RPMI7951 (cell line): ENCODE measurements around the gene MBLAC2. TPM values are rescaled to one million over a fixed set of nuclear protein-coding genes. Genes with fewer than 3 reads are reported as not detected.
A peak's percentile ranks its signal among the peaks of the same experiment; 100 is the strongest.

Experiments
- DNase-seq: peaks from one replicate; pipeline ENCODE4 v3.0.0-alpha.2; 2012; ENCODE audit warnings: low read depth
- total RNA-seq: library from RNA; depleted of rRNA; stranded (reverse); fragments of >200 nt; shearing (Covaris generic); gene quantifications from 2 replicates; pipeline ENCODE4 v1.2.3, GENCODE V29; 2014; rRNA removed

The MBLAC2 gene
- total RNA-seq, 1 experiment from 2014 or later, result 3.7 TPM

DNA sequence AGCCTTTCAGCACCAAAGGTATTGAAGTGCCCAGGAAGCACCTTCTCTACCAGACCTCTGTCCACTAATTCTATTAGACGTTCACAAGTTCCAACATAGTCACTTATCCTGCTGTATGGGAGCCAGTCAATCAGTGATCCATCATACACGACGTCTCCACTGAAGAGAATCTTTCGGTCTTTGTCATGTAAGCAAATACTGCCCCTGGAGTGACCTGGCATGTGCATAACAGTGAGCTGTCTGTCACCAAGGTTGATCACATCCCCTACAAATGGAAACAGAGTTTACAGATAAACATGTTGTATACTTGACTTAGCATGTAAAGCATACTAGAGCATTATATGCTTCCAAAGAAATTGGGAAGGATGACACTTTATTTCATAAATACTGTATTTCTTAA lies 13.3 kb downstream of the MBLAC2 start:
- DNase-seq, result no peak

DNA sequence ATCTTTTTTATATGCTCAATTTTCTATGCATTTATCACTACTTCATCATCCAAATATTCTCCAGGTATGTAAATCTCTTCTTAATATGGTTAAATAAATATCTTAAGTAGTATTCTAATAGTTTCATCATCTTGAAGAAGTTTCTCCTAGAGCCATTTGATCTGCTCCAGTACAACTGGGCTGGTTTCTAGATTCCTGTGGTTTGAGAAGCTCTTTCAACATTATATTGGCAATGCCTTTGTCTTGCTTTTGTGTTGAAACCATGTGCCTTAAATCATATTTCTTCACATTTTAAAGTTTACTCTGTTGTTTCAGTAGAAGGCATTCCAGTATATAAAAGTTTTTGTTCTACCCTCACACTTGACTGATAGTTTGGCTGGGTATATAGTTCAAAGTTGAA lies 27.6 kb downstream of the MBLAC2 start:
- no peak for DNase-seq

DNA sequence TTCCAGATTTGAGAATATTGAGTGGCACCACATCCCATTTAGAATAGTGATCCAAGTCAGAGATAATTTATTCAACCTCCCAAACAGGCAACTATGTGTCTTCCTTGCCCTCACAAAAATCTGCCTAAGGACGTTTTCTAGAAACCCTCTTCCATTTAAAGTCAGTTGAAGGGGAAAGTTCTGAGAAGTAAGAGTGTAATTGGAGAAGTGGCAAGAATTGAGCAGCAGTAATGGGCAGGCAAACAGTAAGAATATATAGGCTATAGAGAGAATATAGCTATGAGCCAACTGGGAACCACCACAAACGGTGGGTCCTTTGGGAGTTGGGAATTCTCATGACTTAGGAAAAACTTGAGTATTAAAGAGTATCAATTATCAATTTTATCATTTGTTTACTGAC lies 33.9 kb downstream of the MBLAC2 start:
- no peak for DNase-seq

DNA sequence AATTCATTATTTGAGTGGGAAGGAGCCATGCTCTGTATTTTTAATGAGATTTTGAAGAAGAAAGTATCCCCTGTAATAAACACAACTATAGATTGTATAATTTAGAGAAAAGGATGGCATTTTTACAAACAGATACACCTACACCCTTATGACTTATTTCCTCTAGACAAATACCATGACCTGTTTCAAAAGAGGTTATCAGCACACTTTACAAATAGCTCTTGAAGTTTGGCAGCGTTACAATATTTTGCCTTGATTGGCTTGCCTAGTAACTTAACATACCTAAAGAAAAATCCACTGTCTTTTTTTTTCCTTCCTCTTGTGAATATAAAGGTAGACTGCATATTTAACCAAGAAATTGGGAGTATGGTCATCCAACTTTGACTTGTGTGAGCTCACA lies 36.5 kb downstream of the MBLAC2 start:
- DNase-seq, result no peak

DNA sequence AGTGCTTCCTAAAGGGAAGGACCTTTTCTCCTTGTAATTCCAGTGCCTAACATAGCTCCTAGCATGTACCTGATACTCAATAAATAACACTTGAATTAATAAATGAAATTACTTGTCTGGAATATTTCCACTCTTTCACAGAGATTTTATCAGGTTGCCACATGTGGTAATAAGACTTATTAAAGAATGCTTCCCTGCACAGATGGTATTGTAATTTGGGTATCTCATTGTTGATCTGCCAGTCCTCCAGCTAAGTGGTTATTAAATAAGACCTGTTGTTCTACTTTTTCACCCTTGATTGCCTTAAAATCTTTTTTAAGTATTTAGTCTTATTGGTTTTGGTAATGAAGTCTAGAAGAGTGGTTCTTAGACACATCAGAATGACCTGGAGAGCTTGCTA lies 36.9 kb downstream of the MBLAC2 start:
- no peak for DNase-seq

DNA sequence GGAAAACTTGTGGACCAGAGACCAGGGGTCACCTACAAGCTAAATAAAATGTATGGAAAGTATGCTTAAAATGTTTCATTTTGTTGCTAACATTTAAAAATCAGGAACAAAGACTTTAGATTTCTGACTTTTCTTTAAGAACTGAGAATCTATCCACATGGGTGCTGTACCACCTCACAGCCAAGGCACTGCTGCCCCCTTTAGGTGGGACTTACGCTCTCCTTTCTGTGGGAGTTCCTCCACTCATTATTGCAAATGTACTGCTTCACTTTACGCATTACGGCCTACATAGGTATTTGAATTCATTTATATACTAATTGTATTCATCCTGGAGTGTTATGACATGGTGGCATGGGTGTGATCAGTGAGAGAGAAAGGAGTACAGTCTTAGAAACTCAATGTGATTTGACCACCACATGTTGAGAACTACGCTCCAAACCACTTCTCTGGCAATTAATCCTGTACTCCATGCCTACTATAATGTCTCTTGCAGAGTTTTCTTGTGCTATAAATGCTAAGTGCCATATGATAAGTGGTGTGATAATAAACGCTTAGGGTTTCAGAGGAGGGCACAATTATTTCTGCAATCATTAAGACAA lies 40.4 kb downstream of the MBLAC2 start:
- peak; percentile 40 for DNase-seq

DNA sequence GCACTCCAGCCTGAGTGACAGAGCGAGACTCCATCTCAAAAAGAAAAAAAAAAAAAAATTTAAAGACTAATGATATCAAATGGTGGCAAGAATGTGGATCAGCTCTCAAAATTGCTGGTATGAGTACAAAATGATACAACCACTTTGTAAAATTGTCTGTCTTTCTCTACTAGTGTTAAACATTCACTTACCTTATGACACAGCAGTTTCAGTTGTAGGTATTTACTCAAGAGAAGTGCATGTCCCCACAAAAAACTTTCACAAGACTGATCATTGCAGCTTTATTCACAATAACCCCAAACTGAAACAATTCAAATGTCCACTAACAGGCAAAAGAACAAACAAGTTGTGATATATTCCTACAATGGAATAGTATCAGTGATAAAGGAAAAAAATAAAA lies 50.3 kb downstream of the MBLAC2 start:
- no peak for DNase-seq

DNA sequence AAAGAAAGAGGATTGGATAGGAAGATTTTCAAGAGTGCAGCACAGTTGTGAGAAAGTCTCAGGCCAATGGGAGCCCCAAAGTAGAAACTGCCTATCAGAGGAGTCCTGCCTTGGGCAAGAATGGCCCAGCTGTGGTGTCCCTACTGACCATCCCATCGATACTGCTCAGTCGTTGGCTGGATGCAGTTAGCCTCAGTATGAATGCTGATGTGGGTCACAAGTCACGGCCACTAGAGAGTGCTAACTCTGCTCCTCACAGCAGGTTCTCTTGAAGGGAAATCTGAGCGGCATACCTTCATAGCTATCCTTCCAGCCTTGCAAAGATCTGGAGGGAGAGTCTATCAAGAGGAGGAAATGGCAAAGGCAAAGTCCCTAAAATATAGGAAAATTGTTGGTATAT lies 53.4 kb downstream of the MBLAC2 start:
- peak; percentile 19 for DNase-seq

DNA sequence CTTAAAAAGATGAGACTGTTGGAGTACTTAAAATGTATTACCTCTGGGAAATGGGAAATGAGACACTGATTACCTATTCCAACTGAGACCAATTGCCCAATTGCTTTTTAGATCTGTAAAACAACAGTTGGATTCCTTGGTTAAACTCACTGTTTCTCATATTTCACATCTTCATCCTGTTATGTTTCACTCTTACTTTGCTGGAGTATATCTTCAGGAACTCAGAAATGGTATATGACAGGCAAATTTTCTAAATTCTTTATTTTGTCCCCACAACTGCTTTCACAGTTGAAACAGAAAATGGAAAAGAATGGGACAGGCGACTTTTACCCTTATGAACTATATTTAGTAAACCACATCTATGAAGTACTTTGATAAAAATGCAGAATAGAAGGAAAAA lies 56.4 kb downstream of the MBLAC2 start:
- DNase-seq, result no peak

DNA sequence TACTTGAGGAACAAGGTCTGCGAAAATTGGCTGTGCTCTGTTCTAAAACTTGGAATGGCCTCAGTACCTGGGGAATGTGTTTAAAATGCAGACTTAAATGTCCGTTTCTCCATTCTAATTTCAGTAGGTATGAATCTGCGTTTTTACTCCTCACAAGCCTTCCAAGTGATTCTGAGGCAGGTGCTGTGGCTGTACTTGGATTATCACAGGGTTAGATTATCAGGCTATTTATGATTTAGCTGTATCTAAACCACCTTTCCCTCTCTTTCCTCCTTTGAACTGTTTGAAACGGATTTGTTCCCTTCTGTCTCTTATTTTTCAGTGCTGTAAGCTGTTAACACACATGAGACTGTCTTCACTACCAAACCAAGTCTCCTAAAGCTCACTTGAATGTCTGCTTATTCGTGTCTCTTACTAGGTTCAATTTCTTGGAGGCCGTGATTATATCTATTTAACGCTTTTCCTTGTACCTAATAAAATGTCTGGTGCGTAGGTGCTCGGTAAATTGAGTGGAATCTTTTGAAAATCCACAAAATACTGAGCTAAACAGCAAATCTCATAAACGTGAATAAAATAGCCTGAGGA lies 64.3 kb downstream of the MBLAC2 start:
- no peak for DNase-seq

DNA sequence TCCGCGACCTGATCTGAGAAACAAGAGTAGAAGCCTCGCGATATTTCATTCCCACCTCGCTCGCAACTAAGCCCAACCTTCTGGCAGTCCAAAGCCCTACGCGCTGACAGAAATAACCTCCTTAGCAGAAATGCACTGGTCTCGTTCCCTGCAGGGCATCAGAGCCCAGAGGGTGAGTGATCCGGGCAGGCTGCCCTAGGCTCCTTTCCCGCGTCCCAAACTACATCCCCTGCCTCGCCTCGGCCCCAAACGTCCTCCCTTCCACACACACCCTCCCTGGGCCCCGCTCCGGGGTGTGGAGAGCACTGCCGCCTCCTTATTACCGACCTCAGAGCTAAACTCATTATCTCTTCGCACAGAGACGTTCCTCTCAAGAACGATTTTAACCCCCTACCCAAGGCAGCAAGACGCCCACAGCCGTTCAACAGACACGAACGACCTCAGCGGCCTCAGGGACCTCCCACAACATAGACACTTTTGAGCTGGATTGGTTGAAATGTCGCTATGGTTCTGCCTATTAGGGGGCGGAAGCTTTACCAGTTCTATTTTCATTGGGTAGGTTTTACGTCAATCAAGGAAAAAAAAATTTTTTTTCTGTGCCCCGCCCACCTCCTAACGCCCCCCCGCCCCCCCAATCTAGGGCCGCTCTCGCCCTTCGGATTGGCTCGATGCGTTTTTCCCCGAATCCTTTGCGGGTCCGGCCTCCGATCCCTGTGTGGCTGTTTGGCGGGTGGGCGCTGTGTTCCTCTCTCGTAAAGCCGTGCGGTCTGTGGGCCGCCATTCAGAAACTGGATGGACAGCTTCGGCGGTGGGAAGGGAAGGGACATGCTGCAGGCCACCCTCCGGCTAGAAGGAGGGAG lies 65.0 kb downstream of the MBLAC2 start, which contains the start of gene CETN3:
Gene CETN3 (minus strand): TSS at position 439 of the 860 bp plus-strand sequence. CDS start 95 bp downstream, at position 344.
- peak; percentile 91 for DNase-seq

DNA sequence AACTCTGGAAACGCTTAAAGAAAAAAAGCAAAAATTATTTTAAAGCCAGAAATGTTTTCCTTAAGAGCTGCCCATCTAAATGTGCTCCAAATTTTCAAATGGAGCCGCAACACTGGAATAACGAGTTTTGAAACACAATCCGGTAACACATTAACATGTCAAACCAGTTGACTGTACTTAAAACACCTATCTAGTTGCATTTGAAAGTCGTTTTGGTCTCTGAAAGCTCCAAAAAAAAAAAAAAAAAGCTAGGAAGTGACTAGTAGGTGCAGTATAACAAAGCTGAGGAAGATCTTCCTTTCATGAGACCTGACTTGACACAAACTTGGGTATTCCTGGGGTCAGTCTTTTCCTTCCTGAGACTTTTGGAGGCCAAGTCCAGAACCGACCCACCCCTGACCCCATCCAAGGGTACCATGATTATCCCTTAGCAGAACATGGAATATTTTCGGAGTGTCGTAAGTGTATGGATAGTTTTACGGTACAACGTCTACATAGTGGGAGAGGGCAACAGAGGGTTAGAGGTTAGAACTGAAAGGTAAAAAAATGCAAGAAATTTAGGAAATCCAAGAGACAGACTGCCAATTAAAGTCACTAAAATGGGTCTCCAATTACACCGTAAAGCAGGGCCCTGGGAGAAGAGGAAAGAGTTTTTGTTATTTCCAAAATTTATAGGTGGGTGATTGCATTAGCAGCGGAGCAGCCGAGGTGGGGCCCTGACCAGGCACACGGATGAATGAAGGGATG lies 65.8 kb downstream of the MBLAC2 start:
- DNase-seq, result peak; percentile 3

Other genes with a start within 250 kb of the MBLAC2 start
- gene CETN3, start 65.0 kb downstream of the MBLAC2 start, total RNA-seq, result 19.7 and 33.9 TPM in 2 replicates
- gene POLR3G, start 93 bp upstream of the MBLAC2 start, total RNA-seq, result 21.4 and 22.6 TPM in 2 replicates
- gene LYSMD3, start 54.8 kb upstream of the MBLAC2 start, total RNA-seq, result 11.7 and 15.9 TPM in 2 replicates
- 0.49 and 0.84 TPM in 2 replicates for gene ADGRV1, start 84.0 kb upstream of the MBLAC2 start, total RNA-seq